IPS-20b (cell line): ENCODE results near the gene ATM.

ENCODE experiments used
- H3K27ac ChIP-seq: one replicate; pipeline ENCODE4 v1.5.1; 2013; ENCODE audit warnings: low read length
- H3K27me3 ChIP-seq: 2 replicates; pipeline ENCODE4 v1.6.1; 2013; ENCODE audit warnings: mild to moderate bottlenecking, low read length, inconsistent platforms; ENCODE audit not compliant: insufficient read depth
- H3K36me3 ChIP-seq: 2 replicates; pipeline ENCODE4 v1.6.1; 2013; ENCODE audit warnings: low read depth, mild to moderate bottlenecking, inconsistent platforms, low read length, moderate library complexity; ENCODE audit not compliant: insufficient read depth
- H3K4me1 ChIP-seq: 2 replicates; pipeline ENCODE4 v1.6.1; 2013; ENCODE audit warnings: mild to moderate bottlenecking, control low read depth, inconsistent platforms, low read length, moderate library complexity; ENCODE audit not compliant: insufficient read depth
- H3K4me3 ChIP-seq: 2 replicates; pipeline ENCODE4 v1.5.1; 2013; ENCODE audit warnings: mild to moderate bottlenecking, low read length, inconsistent platforms
- H3K9ac ChIP-seq: 2 replicates; pipeline ENCODE4 v1.6.1; 2013; ENCODE audit warnings: low read depth, mild to moderate bottlenecking, inconsistent platforms, low read length, moderate library complexity
- H3K9me3 ChIP-seq: 2 replicates; pipeline ENCODE4 v1.6.1; 2013; ENCODE audit warnings: mild to moderate bottlenecking, low read depth, low read length, inconsistent platforms; ENCODE audit not compliant: insufficient read depth

Gene ATM

GRCh38 chr11:108222574-108223347 lies at the start of gene ATM, which contains the start of gene NPAT:
Gene ATM, plus strand, starts transcription at chr11:108223067. Its CDS starts 4,558 bp downstream, at chr11:108227625.
Gene NPAT, minus strand, starts transcription at chr11:108222638. Its CDS starts 102 bp downstream, at chr11:108222536.
- peak within 1 kb of the TSS; percentile 96 for H3K4me3 ChIP-seq
- peaks cover 18% of the 10 kb centered on the region for H3K36me3 ChIP-seq
- H3K4me1 ChIP-seq, result peaks cover 40% of the 10 kb centered on the region
- peak within 1 kb of the TSS; percentile 100 for H3K9ac ChIP-seq
- H3K27me3 ChIP-seq, result no peaks in the 10 kb centered on the region
- peak within 1 kb of the TSS; percentile 98 for H3K27ac ChIP-seq
- H3K9me3 ChIP-seq, result no peaks in the 10 kb centered on the region

GRCh38 chr11:108177570-108177969 lies 45.3 kb upstream of the ATM start:
- H3K27me3 ChIP-seq, result no peaks in the 10 kb centered on the region
- no peak overlapping the region for H3K4me3 ChIP-seq
- no peak overlapping the region for H3K27ac ChIP-seq
- no peaks in the 10 kb centered on the region for H3K9me3 ChIP-seq
- no peak overlapping the region for H3K9ac ChIP-seq
- H3K36me3 ChIP-seq, result peaks cover 76% of the 10 kb centered on the region
- no peaks in the 10 kb centered on the region for H3K4me1 ChIP-seq

- no peak overlapping the region for H3K27ac ChIP-seq
- no peaks in the 10 kb centered on the region for H3K4me1 ChIP-seq
- no peak overlapping the region for H3K4me3 ChIP-seq
- H3K36me3 ChIP-seq, result peaks cover 91% of the 10 kb centered on the region
- no peak overlapping the region for H3K9ac ChIP-seq
- no peaks in the 10 kb centered on the region for H3K27me3 ChIP-seq
- H3K9me3 ChIP-seq, result no peaks in the 10 kb centered on the region
Measured at GRCh38 chr11:108193725-108194124, 29.1 kb upstream of the ATM start.

GRCh38 chr11:108196901-108197300 lies 26.0 kb upstream of the ATM start:
- Histone ChIP-seq H3K36me3 (peaks cover 65% of the 10 kb centered on the region), H3K9ac (no peak overlapping the region), H3K4me3 (no peak overlapping the region), H3K27me3 (no peaks in the 10 kb centered on the region), H3K9me3 (no peaks in the 10 kb centered on the region), H3K4me1 (peaks cover 9% of the 10 kb centered on the region; the same call in 1 of the 2 replicates), H3K27ac (no peak overlapping the region)

GRCh38 chr11:108197351-108197750 lies 25.5 kb upstream of the ATM start:
- Histone ChIP-seq H3K27me3 (no peaks in the 10 kb centered on the region), H3K27ac (no peak overlapping the region), H3K4me1 (peaks cover 9% of the 10 kb centered on the region; the same call in 1 of the 2 replicates), H3K4me3 (no peak overlapping the region), H3K9me3 (no peaks in the 10 kb centered on the region), H3K9ac (no peak overlapping the region), H3K36me3 (peaks cover 63% of the 10 kb centered on the region)

GRCh38 chr11:108198833-108199232 lies 24.0 kb upstream of the ATM start:
- no peak overlapping the region for H3K4me3 ChIP-seq
- peaks cover 60% of the 10 kb centered on the region for H3K36me3 ChIP-seq
- peaks cover 9% of the 10 kb centered on the region; the same call in 1 of the 2 replicates for H3K4me1 ChIP-seq
- H3K27ac ChIP-seq, result no peak overlapping the region
- H3K27me3 ChIP-seq, result no peaks in the 10 kb centered on the region
- no peaks in the 10 kb centered on the region; the same call in 1 of the 2 replicates for H3K9me3 ChIP-seq
- H3K9ac ChIP-seq, result no peak overlapping the region

- no peaks in the 10 kb centered on the region for H3K27me3 ChIP-seq
- no peak overlapping the region for H3K9ac ChIP-seq
- peaks cover 9% of the 10 kb centered on the region; the same call in 1 of the 2 replicates for H3K4me1 ChIP-seq
- peaks cover 3% of the 10 kb centered on the region for H3K9me3 ChIP-seq
- H3K36me3 ChIP-seq, result peaks cover 60% of the 10 kb centered on the region
- no peak overlapping the region for H3K4me3 ChIP-seq
- no peak overlapping the region for H3K27ac ChIP-seq
Measured at GRCh38 chr11:108199446-108200321, 23.2 kb upstream of the ATM start.

- Histone ChIP-seq H3K27me3 (no peaks in the 10 kb centered on the region), H3K4me3 (no peak overlapping the region), H3K36me3 (peaks cover 58% of the 10 kb centered on the region), H3K9me3 (peaks cover 3% of the 10 kb centered on the region), H3K4me1 (peaks cover 9% of the 10 kb centered on the region; the same call in 1 of the 2 replicates), H3K27ac (no peak overlapping the region), H3K9ac (no peak overlapping the region)
Measured at GRCh38 chr11:108203075-108203474, 19.8 kb upstream of the ATM start.

GRCh38 chr11:108204376-108204775 lies 18.5 kb upstream of the ATM start:
- Histone ChIP-seq H3K4me3 (no peak overlapping the region), H3K9ac (no peak overlapping the region), H3K9me3 (peaks cover 3% of the 10 kb centered on the region), H3K27me3 (no peaks in the 10 kb centered on the region), H3K4me1 (peaks cover 9% of the 10 kb centered on the region; the same call in 1 of the 2 replicates), H3K36me3 (peaks cover 58% of the 10 kb centered on the region), H3K27ac (no peak overlapping the region)

GRCh38 chr11:108204929-108205499 lies 17.9 kb upstream of the ATM start:
- Histone ChIP-seq H3K9ac (no peak overlapping the region), H3K27ac (no peak overlapping the region), H3K4me1 (peaks cover 9% of the 10 kb centered on the region; the same call in 1 of the 2 replicates), H3K27me3 (no peaks in the 10 kb centered on the region), H3K4me3 (no peak overlapping the region), H3K9me3 (peaks cover 3% of the 10 kb centered on the region), H3K36me3 (peaks cover 61% of the 10 kb centered on the region)

- H3K4me3 ChIP-seq, result no peak overlapping the region
- H3K27ac ChIP-seq, result no peak overlapping the region
- H3K27me3 ChIP-seq, result no peaks in the 10 kb centered on the region
- no peak overlapping the region for H3K9ac ChIP-seq
- H3K36me3 ChIP-seq, result peaks cover 70% of the 10 kb centered on the region
- H3K9me3 ChIP-seq, result peaks cover 3% of the 10 kb centered on the region
- no peaks in the 10 kb centered on the region for H3K4me1 ChIP-seq
Measured at GRCh38 chr11:108206171-108206570, 16.7 kb upstream of the ATM start.
